ENCODE results near the gene TAMALIN. TPM values are rescaled to one million over a fixed set of nuclear protein-coding genes. Genes with fewer than 3 reads are reported as not detected.

The TAMALIN gene
- total RNA-seq, 1 experiment from 2014 or later, result 1.2 TPM

DNA sequence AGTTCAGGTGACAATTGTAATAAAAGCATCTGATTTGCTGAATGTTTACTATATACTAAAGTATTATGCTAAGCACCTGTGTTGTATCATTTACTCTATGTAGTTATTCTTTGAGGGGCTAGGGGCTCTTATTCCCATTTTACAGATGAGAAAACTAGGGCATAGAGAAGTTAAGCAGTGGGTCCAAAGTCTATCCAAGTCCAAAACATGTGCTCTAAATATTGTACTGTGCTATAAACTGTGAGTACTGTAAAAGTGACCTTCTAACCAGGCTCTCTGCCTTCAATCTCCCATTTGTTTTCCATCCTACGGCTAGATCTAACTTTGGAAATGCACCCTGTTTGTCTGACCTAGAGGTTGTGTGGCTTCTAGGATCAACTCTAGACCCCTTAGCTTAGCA, 46.3 kb upstream of the TAMALIN start:
- Histone ChIP-seq H3K23ac (ENCODE audit: insufficient read length, low read depth, low read length) (no peak overlapping the region), H2BK15ac (ENCODE audit: low read depth, low read length) (no peak overlapping the region), H4K20me1 (ENCODE audit: control insufficient read depth, insufficient read depth, insufficient read length) (no peaks in the 10 kb centered on the region), H3K27me3 (ENCODE audit: insufficient read depth, low read length) (no peaks in the 10 kb centered on the region), H3K4ac (ENCODE audit: low read depth, low read length) (no peak overlapping the region), H4K5ac (ENCODE audit: insufficient read length, low read depth, low read length) (no peak overlapping the region), H3K9me3 (ENCODE audit: control insufficient read depth, low read depth, low read length) (no peaks in the 10 kb centered on the region), H4K91ac (ENCODE audit: insufficient read length, low read depth, low read length) (no peak overlapping the region), H2AFZ (ENCODE audit: low read length) (no peak overlapping the region), H4K8ac (replicated peaks; ENCODE audit: insufficient read length, low read depth, low read length) (no peak overlapping the region), H3K23me2 (ENCODE audit: insufficient read length, low read depth, low read length, poor library complexity, severe bottlenecking) (no peaks in the 10 kb centered on the region), H2BK12ac (ENCODE audit: insufficient read length, low read depth, low read length) (no peak overlapping the region), H3T11ph (ENCODE audit: low read length) (no peak overlapping the region), H3K56ac (ENCODE audit: insufficient read length, low read depth, low read length) (no peak overlapping the region), H2AK5ac (ENCODE audit: insufficient read length, low read length) (no peak overlapping the region), H3K4me2 (ENCODE audit: insufficient read depth, insufficient read length, low read length) (no peak overlapping the region), H3K79me2 (ENCODE audit: insufficient read depth, low read length) (no peaks in the 10 kb centered on the region; the same call in 1 of the 2 replicates), H3K27ac (ENCODE audit: insufficient read length, low read depth, low read length) (no peak overlapping the region), H2BK5ac (ENCODE audit: insufficient read length, low read length) (no peak overlapping the region), H3K9ac (ENCODE audit: extremely low read depth, insufficient read length, low read length) (no peak overlapping the region), H3K4me1 (ENCODE audit: insufficient read depth, low read length) (no peaks in the 10 kb centered on the region), H2BK120ac (ENCODE audit: low read depth, low read length, poor library complexity, severe bottlenecking) (no peak overlapping the region), H3K14ac (ENCODE audit: insufficient read depth, low read length) (no peak overlapping the region), H2BK20ac (ENCODE audit: low read depth, low read length, poor library complexity, severe bottlenecking) (no peak overlapping the region), H3K18ac (ENCODE audit: insufficient read length, low read depth, low read length) (no peak overlapping the region), H3K79me1 (ENCODE audit: insufficient read depth, low read depth, low read length, poor library complexity, severe bottlenecking) (no peaks in the 10 kb centered on the region)
- peaks cover 3 to 44% (median 4%) of the 10 kb centered on the region in 3 experiments for H3K36me3 Mint-ChIP-seq (ENCODE audit: insufficient read depth in 1 of 3, low read depth in 3 of 3)
- WGBS (ENCODE audit: extremely low coverage, insufficient read length, low lambda C conversion rate), result no CpG with 5 or more reads among the region's 1 CpG
- H3K27ac Mint-ChIP-seq, result no peak overlapping the region
- TF ChIP-seq, protein P1, sequence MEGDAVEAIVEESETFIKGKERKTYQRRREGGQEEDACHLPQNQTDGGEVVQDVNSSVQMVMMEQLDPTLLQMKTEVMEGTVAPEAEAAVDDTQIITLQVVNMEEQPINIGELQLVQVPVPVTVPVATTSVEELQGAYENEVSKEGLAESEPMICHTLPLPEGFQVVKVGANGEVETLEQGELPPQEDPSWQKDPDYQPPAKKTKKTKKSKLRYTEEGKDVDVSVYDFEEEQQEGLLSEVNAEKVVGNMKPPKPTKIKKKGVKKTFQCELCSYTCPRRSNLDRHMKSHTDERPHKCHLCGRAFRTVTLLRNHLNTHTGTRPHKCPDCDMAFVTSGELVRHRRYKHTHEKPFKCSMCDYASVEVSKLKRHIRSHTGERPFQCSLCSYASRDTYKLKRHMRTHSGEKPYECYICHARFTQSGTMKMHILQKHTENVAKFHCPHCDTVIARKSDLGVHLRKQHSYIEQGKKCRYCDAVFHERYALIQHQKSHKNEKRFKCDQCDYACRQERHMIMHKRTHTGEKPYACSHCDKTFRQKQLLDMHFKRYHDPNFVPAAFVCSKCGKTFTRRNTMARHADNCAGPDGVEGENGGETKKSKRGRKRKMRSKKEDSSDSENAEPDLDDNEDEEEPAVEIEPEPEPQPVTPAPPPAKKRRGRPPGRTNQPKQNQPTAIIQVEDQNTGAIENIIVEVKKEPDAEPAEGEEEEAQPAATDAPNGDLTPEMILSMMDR (conservative IDR thresholded peaks at IDR 0.05), result no peak
- H3K9me3 Mint-ChIP-seq, result peaks cover 2% of the 10 kb centered on the region in 2 experiments; a peak in 3 of 5 replicates
- H3K4me3 Mint-ChIP-seq, result no peak overlapping the region
- no peak for DNase-seq
- H3K27me3 Mint-ChIP-seq (ENCODE audit: low read depth), result no peaks in the 10 kb centered on the region
- H3K4me1 Mint-ChIP-seq, result peaks cover 1 to 5% of the 10 kb centered on the region in 2 experiments; a peak in 3 of 4 replicates
